Neural cell (in vitro differentiated cells): ENCODE data around the gene HOMER2. TPM values are rescaled to one million over a fixed set of nuclear protein-coding genes. Genes with fewer than 3 reads are reported as not detected.

Experiments used
- H2AFZ ChIP-seq: fragments of 200-600, 300-800 bp; sonication (generic), shearing (Covaris generic); 2 replicates; pipeline ENCODE4 v1.6.0; 2014; ENCODE audit warnings: low read depth, mild to moderate bottlenecking, antibody characterized with exemption, low read length, moderate library complexity
- H3F3A ChIP-seq: fragments of 200-600 bp; shearing (Covaris generic); 2 replicates; pipeline ENCODE4 v1.6.1; 2016; ENCODE audit warnings: mild to moderate bottlenecking, moderate library complexity, mixed read lengths, antibody characterized with exemption, low read length; ENCODE audit not compliant: insufficient read depth, poor library complexity, severe bottlenecking
- H3K27ac ChIP-seq: fragments of 200-600, 300-800 bp; sonication (generic), shearing (Covaris generic); 2 replicates; pipeline ENCODE4 v1.5.1; 2014; ENCODE audit warnings: mild to moderate bottlenecking, low read length, moderate library complexity
- H3K27me3 ChIP-seq: fragments of 300-800, 200-600 bp; sonication (generic), shearing (Covaris generic); 2 replicates; pipeline ENCODE4 v1.6.0; 2014; ENCODE audit warnings: mild to moderate bottlenecking, low read depth, low read length, moderate library complexity; ENCODE audit not compliant: insufficient read depth
- H3K36me3 ChIP-seq: fragments of 300-800, 200-600 bp; sonication (generic), shearing (Covaris generic); 2 replicates; pipeline ENCODE4 v1.5.1; 2014; ENCODE audit warnings: mild to moderate bottlenecking, antibody characterized with exemption, low read length, moderate library complexity; ENCODE audit not compliant: insufficient read depth
- H3K4me2 ChIP-seq: fragments of 300-800, 200-600 bp; sonication (generic), shearing (Covaris generic); 2 replicates; pipeline ENCODE4 v1.6.0; 2014; ENCODE audit warnings: mild to moderate bottlenecking, low read length
- H3K4me3 ChIP-seq: fragments of 300-800, 200-600 bp; sonication (generic), shearing (Covaris generic); 2 replicates; pipeline ENCODE4 v1.5.1; 2014; ENCODE audit warnings: mild to moderate bottlenecking, low read length, moderate library complexity
- H3K79me2 ChIP-seq: fragments of 200-600 bp; shearing (Covaris generic); replicated peaks from 2 replicates; pipeline ENCODE4 v1.6.0; 2014; ENCODE audit warnings: mild to moderate bottlenecking, low read length, moderate library complexity; ENCODE audit not compliant: insufficient read depth
- H3K9ac ChIP-seq: fragments of 300-800, 200-600 bp; sonication (generic), shearing (Covaris generic); 2 replicates; pipeline ENCODE4 v1.6.1; 2016; ENCODE audit warnings: mild to moderate bottlenecking, low read length, mixed read lengths
- H3K9me2 ChIP-seq: fragments of 200-600 bp; shearing (Covaris generic); 2 replicates; pipeline ENCODE4 v1.6.1; 2016; ENCODE audit warnings: mild to moderate bottlenecking, low read length, mixed read lengths; ENCODE audit not compliant: insufficient read depth
- H3K9me3 ChIP-seq: fragments of 200-600, 300-800 bp; sonication (generic), shearing (Covaris generic); 2 replicates; pipeline ENCODE4 v1.6.1; 2016; ENCODE audit warnings: mild to moderate bottlenecking, mixed run types, low read length, moderate library complexity, mixed read lengths
- H4K20me1 ChIP-seq: fragments of 200-600 bp; shearing (Covaris generic); 2 replicates; pipeline ENCODE4 v1.6.1; 2016; ENCODE audit warnings: mild to moderate bottlenecking, mixed run types; ENCODE audit not compliant: insufficient read depth
- EP300 ChIP-seq: fragments of 450-650 bp; conservative IDR thresholded peaks from 2 replicates; pipeline ENCODE4 v1.6.1; 2014; ENCODE audit warnings: antibody characterized with exemption, mild to moderate bottlenecking, moderate library complexity; ENCODE audit not compliant: poor library complexity, severe bottlenecking
- EZH2 ChIP-seq: fragments of 200-600, 300-800 bp; shearing (Covaris generic), sonication (generic); IDR thresholded peaks from 2 replicates; pipeline ENCODE4 v1.6.1; 2014; ENCODE audit warnings: antibody characterized with exemption, low read length, borderline replicate concordance, mild to moderate bottlenecking; ENCODE audit not compliant: insufficient read depth, poor library complexity, severe bottlenecking
- MXI1 ChIP-seq: fragments of 450-650 bp; conservative IDR thresholded peaks from 2 replicates; pipeline ENCODE4 v1.6.1; 2014; ENCODE audit warnings: antibody characterized with exemption, mild to moderate bottlenecking; ENCODE audit not compliant: poor library complexity, severe bottlenecking
- POLR2AphosphoS5 ChIP-seq: IDR thresholded peaks from 2 replicates; pipeline ENCODE4 v1.6.1; 2012
- RAD21 ChIP-seq: fragments of 450-650 bp; conservative IDR thresholded peaks from 2 replicates; pipeline ENCODE4 v1.6.1; 2014; ENCODE audit warnings: antibody characterized with exemption, mild to moderate bottlenecking, moderate library complexity
- SMC3 ChIP-seq: fragments of 450-650 bp; conservative IDR thresholded peaks from 2 replicates; pipeline ENCODE4 v1.6.1; 2014; ENCODE audit warnings: antibody characterized with exemption, mild to moderate bottlenecking, moderate library complexity; ENCODE audit not compliant: poor library complexity
- TAF1 ChIP-seq: IDR thresholded peaks from 2 replicates; pipeline ENCODE4 v1.6.1; 2012; ENCODE audit warnings: low read depth
- polyA plus RNA-seq: library from polyadenylated mRNA; depleted of rRNA; stranded (reverse); fragments of >200 nt; gene quantifications from 2 replicates; pipeline ENCODE4 v1.2.3, GENCODE V29; 2014
- TF ChIP-seq, protein P1 (sequence below): IDR thresholded peaks from 2 replicates; pipeline ENCODE4 v1.6.1; 2012; ENCODE audit warnings: borderline replicate concordance
- TF ChIP-seq, protein P2 (sequence below): fragments of 450-650 bp; IDR thresholded peaks from 2 replicates; pipeline ENCODE4 v1.5.1; 2014; ENCODE audit warnings: antibody characterized with exemption, mild to moderate bottlenecking, moderate library complexity; ENCODE audit not compliant: poor library complexity, severe bottlenecking

Gene HOMER2
- polyA plus RNA-seq, 1 donor from 2014 or later, result 21.7 TPM

DNA sequence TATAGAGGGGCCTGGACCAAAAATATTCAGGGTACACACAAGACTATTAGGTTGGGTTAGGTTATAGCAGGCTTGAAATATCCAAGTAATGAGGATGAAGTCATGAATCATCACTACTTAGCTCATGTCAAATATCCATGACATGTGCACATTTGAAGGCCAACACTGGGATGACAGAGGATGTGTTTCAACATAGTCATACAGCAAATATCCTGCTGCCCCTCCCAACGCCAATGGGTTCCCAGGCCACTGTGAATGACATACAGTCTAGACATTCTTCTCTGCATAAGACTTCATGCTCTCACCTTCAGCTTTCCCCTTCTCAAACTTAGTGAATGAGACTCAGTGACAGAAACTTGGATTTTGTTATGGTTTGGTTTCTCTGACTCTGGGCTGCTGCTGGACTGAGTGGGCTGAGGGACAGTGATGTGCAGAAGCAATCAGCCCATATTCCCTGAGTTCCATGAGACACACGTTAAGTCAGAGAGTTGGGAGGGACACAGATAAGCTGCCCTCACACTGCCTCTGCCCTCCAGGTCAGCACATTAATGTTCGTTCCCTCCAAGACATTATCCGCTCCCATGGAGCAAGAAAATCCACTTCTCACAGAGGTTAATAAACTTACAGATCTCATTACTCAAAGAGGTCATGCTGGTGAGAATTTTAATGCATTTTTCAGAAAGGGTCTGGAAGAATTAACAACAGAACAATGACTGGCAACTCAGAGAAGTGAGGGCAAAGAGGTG is 15.4 kb downstream of the HOMER2 start (continued):
- TF ChIP-seq, protein P1, sequence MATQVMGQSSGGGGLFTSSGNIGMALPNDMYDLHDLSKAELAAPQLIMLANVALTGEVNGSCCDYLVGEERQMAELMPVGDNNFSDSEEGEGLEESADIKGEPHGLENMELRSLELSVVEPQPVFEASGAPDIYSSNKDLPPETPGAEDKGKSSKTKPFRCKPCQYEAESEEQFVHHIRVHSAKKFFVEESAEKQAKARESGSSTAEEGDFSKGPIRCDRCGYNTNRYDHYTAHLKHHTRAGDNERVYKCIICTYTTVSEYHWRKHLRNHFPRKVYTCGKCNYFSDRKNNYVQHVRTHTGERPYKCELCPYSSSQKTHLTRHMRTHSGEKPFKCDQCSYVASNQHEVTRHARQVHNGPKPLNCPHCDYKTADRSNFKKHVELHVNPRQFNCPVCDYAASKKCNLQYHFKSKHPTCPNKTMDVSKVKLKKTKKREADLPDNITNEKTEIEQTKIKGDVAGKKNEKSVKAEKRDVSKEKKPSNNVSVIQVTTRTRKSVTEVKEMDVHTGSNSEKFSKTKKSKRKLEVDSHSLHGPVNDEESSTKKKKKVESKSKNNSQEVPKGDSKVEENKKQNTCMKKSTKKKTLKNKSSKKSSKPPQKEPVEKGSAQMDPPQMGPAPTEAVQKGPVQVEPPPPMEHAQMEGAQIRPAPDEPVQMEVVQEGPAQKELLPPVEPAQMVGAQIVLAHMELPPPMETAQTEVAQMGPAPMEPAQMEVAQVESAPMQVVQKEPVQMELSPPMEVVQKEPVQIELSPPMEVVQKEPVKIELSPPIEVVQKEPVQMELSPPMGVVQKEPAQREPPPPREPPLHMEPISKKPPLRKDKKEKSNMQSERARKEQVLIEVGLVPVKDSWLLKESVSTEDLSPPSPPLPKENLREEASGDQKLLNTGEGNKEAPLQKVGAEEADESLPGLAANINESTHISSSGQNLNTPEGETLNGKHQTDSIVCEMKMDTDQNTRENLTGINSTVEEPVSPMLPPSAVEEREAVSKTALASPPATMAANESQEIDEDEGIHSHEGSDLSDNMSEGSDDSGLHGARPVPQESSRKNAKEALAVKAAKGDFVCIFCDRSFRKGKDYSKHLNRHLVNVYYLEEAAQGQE, result no peak
- no peak for TF ChIP-seq SMC3

DNA sequence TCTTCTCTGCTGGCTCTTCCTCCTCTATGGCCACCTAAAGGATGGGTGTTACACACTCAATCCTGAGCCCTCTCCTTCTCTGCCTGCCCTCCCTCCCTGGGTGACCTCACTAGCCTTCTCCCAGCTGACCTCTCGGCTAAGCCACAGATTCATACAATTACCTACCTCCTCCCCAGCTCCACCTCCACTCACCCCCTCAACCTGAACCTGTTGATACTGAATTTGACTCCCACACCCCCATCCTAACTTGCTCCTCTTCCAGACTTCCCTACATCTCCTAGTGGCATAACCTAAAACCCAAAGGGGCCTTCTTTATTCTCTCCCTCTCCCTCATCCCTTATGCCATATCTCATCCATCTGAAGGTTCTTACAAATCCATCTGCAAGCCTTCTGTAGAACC is 17.1 kb downstream of the HOMER2 start:
- no peak overlapping the region for H3K9ac ChIP-seq
- no peaks in the 10 kb centered on the region for H3K9me2 ChIP-seq
- no peaks in the 10 kb centered on the region for H3K9me3 ChIP-seq
- H3K27me3 ChIP-seq, result no peaks in the 10 kb centered on the region
- H3K27ac ChIP-seq, result no peak overlapping the region
- H3K4me3 ChIP-seq, result no peak overlapping the region
- H2AFZ ChIP-seq, result no peak overlapping the region
- H3K4me2 ChIP-seq, result no peak overlapping the region
- no peak for TF ChIP-seq RAD21
- TF ChIP-seq MXI1, result no peak
- TF ChIP-seq POLR2AphosphoS5, result no peak
- TF ChIP-seq EP300, result no peak
- no peak for TF ChIP-seq SMC3
- no peak for TF ChIP-seq TAF1
- TF ChIP-seq, protein P1, result no peak
- no peak for TF ChIP-seq EZH2
- TF ChIP-seq, protein P2, sequence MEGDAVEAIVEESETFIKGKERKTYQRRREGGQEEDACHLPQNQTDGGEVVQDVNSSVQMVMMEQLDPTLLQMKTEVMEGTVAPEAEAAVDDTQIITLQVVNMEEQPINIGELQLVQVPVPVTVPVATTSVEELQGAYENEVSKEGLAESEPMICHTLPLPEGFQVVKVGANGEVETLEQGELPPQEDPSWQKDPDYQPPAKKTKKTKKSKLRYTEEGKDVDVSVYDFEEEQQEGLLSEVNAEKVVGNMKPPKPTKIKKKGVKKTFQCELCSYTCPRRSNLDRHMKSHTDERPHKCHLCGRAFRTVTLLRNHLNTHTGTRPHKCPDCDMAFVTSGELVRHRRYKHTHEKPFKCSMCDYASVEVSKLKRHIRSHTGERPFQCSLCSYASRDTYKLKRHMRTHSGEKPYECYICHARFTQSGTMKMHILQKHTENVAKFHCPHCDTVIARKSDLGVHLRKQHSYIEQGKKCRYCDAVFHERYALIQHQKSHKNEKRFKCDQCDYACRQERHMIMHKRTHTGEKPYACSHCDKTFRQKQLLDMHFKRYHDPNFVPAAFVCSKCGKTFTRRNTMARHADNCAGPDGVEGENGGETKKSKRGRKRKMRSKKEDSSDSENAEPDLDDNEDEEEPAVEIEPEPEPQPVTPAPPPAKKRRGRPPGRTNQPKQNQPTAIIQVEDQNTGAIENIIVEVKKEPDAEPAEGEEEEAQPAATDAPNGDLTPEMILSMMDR, result no peak
- no peaks in the 10 kb centered on the region for H4K20me1 ChIP-seq
- no peaks in the 10 kb centered on the region for H3K79me2 ChIP-seq
- H3F3A ChIP-seq, result no peaks in the 10 kb centered on the region
- no peaks in the 10 kb centered on the region for H3K36me3 ChIP-seq
